Activated CD4-positive, alpha-beta T cell treated with anti-CD3 and anti-CD28 coated beads for 4 hours (primary cell): ENCODE data around the gene USP2.

Source experiments
- DNase-seq, 2 donors: peaks; one replicate each; pipeline ENCODE4 v3.0.0-alpha.2; 2020

The USP2 gene

DNA sequence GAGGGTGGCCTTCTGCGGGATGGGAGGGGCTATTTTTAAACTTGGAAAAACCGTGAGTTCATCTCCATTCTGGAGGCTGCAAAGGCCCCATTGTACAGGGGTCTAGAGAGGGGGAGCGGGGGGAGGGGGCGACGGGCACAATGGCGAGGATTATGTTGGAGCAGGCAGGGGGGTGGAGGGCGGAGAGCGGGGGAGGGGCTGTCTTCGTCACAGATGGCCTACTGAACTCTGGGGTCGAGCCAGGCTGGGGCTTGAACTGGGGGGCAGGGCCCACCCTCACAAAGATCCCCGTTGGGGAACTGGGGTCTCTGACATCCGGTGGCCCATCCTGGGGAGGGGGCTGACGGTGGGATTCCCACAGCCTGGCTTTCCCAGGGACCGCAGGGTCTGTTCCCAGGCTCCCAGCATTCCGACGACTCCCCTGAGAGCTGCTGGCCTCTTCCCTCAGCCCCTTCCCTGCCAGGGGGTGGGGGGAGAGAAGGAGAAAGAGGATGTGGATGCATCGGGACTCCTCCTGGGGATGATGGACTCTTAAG is 61.2 kb downstream of the USP2 start:
- no peak for DNase-seq

DNA sequence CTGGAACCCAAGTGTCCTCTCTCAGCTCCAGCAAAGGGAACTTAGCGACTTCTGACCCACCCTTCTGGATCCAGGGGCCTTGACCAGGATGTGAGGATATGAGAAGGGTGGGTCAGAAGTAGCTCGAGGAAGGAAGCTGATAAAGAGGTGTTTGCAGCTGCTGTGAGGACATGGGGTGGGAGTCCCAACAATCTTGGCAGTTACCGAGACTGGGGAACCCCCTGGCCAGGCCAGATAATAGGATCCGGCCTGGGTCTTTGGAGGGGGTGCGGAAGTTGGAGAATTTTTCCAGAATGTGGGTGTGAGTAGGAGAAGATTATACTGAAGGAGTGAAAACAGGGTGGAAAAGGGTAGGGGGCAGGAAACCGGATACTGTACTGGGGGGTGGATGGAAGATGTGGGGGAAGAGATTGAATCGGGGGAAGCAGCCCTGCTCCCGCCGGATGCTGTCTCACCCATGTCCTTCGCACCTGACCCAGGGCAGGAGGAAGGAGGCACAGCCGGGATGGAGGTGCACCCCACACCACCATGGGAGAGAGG is 61.7 kb downstream of the USP2 start:
- no peak for DNase-seq

DNA sequence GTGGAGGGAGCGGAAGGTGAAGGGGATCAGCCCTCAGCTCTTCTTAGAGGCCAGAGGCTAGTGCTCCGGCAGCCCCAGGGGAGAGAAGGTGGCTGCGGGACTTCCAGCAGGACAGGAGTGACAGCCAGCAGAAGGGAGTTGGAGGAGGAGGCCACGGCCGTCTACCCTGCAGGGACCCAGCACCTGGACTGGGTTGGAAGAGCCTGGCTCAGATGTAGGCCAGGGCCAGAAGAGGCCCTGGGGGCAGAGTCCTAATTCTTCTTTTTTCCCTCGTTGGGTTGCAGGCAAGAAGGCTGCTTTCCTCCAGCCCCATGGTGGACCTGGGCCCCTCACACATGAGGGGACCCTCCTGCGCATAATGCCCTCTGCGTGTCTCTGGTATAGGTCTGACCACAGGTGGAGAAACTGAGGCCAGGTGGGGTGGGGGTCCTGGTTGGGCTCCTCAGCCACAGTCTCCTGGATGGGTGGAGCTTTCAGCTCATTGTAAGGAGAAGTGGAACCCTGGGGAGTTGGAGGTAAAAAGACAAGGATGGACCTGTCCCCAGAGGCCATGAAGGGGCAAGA is 62.3 kb downstream of the USP2 start:
- no peak for DNase-seq

DNA sequence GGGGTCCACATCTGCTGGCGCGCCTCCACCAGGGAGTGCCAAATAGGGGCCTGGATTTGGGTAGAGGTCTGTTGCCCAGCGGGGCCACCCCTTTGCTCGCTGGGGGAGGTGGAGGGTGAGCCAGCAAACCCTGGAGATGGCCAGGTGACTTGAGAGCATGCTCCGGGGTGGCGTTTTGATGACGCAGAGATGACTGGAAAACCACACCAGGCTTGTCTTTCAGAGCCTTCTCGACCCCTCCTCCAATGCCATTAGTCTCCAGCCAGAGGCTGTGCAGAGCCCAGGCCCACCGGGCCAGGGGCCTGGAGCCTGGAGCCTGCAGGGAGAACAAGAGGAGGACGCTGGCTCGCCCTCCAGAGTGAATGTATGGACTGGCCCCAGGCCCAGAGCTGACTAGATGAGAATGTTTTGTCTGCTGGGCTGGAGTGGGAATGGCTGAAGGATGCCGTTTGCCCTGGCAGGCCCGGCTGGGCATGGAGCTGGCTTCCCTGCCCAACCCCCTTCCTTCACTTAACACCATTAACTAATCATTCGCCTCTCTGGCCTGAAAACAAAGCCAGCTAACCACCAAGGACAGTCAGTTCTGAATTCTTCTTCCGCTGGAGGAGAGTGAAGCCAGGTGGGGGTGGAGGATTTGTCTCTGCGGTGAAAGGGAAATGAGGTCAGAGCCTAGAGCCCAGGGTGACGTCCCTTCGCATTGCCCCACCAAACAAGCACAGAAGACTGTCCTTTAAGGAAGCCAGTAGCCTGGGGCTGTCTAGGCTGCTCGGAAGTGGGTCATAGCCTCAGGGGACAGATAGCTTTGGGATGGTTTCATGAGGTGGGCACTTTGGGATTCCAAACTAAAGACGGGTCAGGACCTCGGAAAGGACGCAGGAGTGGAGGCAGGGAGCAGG is 63.0 kb downstream of the USP2 start:
- DNase-seq, result no peak

DNA sequence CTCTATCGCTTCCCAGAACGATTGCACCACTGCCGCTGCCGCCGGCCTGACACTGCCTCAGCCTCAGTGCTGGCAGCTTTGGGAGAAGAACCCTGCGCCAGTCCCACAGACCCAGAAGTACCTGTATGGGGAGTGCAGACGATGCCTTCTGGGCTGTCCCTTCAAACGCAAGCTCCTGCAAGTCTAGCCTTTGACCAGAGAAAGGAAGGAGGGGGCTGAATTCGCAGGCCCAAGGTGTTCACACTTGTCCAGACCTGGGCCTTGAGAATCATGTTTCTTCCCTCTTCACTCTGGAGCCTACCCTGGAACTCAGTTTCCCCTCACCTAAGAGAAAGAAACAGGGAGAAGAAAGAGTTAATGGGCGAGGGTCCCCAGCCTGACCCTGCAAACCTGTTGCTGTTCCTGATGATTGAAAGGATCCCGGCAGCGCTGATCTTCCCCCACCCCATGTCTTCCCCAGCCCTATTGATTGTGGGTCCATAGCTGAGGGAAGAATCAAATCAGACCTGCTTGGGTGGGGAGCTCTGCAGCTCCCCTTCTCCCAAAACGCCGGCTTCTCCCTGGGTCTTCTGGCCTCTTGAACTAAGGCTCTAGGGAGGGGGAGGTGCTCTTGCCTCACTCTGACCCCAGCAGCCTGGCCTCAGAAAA is 63.8 kb downstream of the USP2 start:
- DNase-seq, result no peak

DNA sequence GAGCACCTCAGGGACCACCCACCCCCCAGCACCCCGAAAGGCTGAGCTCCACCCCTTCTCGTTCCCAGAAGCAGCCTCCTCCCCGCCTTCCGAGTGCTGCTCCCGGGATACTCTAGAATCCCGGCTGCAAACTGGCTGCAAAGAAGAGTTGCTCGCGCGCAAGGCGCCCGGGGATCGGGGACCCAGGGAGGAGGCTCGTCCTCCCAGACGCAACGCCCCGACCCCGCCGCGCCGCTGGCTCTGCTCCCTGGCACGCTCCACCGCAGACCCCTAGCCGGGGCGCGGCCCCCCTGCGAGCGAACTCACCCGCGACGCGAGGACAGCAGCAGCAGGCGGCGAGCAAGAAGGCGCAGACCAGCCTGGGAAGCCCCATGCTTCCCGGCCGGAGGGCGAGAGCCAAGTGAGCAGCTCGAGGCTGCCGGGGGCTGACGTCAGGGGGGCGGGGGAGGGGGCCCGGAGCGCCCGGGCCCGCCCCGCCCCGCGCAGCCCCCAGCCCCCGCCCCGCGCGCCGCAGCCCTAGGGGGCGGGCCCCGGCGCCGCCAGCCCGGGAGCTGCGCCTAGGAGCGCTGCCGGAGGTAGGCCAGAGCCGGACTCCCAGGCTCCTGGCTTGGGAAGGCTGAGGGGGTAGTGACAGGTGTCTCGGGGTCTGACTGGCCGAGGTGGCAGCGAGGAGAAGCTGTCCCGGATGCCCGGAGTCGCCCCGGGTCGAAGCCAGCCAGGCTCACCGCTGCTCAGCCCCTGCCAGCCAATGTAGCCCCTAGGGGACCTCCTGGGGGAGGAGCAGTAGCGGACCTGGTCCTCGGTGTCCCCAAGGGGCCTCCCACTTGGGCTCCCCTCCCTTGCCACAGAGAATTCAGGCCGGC is 64.5 kb downstream of the USP2 start, which contains the start of gene MCAM:
TSS of gene MCAM (minus strand) at position 402 of the 863 bp plus-strand sequence. CDS start at position 373, 29 bp downstream.
- DNase-seq, result no peak

DNA sequence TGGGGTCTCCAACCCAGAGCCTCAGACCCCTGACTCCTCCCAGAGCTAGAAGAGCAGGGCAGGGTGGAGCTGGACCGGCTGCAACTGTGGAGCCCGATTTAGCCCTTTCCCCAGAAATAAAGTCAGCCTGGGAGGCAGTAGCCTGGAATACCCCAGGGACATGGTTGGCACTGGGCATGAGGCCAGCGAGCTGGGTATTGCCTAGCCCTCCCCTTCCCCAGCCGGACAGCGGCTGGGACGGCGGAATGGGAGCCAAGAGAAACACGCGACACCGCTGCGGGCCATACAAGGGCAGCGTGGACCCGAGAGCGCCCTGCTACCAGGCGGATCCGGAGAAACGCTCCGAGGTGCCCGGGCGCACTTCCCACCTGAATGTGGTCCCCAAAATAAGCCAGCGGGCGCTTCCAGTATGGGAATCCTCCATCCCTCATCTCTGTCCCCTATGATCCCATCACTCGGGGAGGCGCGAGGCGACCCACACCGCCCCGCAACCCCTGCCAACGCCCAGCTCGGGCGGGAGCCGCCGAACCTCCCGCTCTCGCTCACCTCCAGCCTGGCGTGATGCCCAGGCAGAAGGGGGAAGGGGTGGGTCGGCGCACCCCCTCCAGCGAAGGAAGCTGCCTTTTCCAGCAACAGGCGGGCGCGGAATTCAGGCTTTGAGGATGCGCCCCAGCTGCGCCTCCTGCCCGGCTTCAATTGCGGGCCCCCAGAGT is 65.3 kb downstream of the USP2 start:
- DNase-seq, result no peak

DNA sequence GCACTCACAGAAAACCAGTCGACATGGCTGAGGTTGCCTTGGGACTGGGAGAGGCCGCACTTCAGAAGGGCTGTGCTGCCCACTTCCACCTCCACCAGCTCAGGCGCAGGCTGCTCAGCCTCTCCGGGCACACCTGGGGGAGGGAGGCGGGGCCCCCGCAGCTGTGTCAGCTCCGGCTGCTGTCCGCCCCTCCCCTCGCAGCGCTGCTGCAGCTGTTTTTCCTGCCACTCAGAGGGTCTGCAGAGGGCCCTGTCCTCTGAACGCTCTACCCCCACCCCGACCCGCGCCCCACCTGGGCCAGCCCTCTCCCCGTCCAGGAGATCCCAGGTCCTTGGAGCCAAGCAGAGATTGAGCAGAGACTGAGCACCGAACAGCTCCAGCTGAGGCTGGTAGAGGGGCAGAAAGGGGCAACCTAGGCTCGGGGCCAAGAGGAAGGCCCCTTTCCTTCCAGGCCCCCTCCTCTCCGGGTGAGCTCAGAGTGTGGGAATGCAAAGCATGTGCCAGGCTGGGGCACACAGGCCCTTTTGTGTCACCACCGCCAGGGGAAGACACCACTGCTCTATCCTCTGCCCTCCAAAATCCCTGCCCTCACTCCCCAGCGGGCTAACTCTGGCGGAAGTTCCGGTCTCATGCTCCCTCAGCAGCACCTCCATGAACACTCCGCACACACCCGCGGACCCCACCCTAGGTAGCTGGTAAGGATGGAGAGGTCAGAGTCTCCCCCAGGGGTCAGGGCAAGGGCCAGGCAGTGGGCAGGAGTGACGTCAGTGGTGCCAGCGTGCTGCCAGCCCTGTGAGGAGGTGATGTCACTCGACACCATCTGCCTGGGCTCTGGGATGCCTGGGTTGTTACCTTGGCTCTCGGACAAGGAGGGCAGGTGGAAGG is 66.1 kb downstream of the USP2 start:
- peak; percentile 58 to 64 for DNase-seq

DNA sequence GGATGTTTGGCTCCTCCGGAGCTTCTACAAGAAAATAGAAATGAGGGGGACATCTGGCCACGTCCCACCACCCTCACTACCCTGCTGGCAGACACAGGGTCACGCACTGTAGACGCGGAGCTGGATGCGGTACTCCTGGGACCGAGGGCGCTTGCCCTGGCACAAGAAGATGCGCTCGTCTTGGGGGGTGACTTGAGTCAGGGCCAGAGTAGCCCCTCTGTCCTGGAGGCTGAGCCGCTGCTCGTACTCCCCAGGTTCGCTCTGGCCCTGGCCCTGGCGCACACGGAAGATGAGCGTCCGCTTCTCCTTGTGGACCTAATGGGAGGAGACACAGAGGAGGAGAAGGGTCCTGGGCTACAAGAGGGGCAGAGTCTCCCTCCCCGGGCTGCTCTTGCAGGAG is 66.8 kb downstream of the USP2 start:
- DNase-seq, result no peak

DNA sequence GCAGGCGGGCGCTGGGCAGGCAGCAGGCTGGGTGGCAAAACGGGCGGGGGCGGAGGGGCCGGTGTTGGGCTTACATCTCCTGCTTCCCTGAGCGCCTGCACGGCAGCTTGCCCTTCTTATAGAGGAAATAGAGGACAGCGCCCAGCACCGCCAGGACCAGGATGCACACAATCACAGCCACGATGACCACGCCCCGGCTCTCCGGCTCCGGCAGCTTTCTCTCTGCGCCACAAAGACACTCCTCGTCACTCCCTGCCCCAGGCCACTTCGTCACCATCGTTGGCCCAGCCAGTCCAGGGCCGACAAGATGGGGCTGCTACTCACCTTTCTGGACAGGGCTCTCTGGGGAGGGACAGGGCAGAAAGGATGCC is 70.8 kb downstream of the USP2 start:
- DNase-seq, result no peak

DNA sequence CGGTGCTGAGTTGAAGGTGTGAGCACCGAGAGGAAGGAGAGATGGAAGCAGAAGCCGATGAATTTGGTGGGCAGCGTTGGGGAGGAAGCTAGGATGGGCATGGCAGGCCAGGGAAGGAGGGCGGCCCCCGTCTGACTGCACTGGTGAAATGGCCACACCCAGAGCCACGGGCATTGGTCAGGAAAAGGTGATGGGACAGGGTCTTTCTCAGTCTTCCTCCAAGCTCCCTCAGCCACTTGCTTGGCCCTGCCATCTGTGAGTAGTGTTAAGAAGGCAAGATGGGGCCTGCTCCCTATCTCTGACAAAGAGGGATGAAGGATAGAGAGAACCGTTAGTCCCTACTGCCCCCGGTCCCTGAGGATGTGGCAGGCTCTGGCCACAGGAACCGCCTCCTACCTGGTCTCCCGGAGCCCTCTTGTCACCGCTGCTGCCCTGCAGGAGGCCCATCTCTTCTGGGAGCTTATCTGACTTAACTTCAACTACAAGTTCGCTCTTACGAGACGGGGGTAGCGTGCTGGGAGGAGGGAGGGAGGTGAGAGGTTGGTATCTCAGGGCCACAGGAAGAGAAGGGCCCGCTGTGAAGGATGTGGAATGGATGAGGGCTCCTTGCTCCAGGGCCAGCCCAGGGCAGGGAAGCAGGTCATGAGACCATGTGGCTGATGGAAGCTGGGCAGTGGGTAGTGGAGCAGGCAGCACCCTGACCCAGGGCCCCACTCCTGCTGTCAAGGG is 71.4 kb downstream of the USP2 start:
- DNase-seq, result no peak

DNA sequence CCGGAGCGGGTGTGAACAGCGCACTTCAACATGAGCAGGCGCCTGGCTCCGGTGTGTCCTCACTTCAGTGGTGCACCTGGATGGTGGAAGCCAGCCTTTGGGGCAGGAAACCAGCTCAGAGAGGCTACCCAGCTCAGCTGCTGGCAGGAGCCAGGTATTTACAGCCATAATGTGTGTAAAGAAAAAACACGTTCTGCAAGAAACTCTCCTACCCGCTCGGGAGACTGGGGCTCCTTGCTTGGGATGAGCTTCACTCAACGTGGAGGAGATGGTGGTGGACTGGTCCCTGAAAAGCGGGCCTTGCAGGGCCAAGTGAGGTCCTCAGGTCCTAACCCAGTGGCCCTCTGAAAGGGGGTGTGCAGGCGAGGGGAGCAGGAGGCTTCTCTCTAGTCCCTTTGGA is 72.1 kb downstream of the USP2 start:
- DNase-seq, result no peak

DNA sequence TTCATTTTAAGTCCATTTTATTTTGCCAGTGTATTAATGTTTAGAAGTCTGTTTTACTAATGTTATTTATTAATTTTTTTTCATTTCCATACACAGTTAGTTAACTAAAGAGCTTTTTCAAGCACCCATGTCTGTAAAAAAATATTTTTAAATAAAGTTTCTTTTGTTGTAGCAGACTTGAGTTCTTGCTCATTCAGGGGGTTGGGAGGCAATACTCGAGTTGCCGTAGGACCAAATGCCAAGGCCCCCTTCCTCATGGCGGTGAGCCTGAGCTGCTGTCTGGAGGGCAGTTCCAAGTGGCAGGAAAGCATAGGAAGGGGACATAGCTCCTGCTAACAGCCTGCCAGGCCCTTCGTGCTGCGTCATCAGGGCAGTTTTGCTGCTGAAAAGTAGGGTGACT is 73.5 kb downstream of the USP2 start:
- no peak for DNase-seq

DNA sequence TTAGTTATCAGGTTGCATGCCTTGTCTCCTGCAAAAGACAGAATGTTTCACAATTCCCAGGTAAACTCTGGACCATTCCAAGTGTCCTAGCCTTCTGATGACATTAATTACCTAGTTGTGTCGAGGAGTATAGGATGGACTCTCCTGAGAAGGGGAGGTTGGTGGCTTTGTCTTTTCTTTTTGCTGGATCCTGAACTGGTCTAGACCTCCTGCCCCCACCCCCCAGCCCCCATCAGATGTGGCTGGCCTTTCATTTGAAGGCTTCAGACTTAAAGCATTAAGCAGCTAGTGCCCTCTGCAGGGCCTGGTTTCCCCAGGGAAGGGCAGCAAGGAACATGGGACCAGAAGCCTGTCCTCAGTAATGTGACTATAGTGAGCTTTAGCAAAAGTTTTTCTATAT is 74.3 kb downstream of the USP2 start:
- DNase-seq, result no peak

DNA sequence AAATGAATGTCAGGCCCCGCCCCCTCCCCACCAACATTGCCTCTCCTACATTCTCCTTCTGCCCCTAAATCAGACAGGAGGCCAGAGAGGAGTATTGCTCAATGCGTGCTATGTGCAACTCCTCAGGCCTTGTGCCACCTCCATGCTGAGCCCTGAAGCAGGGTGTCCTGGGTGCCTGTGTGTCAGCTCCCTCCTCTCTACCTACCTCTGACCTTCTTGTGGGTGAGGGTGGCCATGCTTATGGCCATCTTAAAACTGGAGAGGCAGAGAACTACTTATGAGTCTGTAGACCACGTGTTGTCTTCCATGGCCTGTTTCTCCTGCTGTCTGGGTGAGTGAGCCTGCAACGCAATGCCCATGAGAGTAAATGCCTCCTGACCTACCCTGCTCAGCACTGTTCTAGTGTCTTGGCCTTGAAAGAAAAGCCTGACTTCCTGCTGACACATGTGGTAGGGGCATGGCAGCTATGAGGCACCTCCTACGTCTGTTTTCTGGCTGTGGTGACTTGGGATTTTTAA is 75.1 kb downstream of the USP2 start:
- DNase-seq, result no peak

DNA sequence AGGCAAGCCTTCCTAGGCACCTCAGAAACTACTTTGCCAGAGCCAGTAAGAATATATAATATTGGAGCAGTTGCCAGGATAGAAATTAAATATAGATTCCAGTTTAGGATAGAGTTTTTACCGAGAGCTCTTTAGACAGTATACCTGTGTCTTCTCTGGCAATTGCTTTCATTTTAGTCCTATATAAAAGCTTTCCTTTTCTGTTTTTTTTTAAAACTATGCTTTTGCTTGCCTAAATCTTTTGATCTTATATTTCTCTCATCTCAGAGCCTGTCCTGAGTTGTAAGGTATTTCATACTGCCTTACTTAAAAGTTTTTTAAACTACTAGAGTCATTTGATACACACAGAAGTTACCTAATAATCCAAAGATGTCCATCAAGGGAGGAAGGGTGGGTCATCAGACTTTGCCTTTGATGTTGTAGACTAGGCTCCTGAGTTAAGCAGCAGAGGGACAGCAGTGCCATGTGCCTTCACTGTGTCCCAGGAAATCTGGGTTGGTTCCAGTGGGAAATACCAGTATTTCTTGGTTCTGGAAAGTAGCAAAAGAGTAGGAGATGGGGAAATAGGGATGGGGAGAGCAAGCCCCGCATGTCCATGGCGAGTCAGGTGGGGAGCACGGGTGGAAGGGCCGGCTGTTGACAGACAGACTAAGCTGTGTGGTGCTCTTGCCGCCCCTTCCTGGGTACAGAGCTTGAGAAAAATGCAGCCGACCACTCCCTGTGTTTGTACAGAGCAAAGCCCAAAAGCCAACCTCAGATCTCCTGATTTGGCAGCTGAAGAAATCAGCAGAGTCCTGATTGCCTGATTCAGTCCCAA is 75.7 kb downstream of the USP2 start:
- DNase-seq, result no peak
